HG03280 (cell line): ENCODE data around the gene PIK3R1.
"Not testable (repeated sequence)": the region's sequence is repeated elsewhere in the genome, so short reads cannot be mapped to it uniquely, and the experiment has no call there.

Experiments used
- ATAC-seq: cut with Tn5 transposase; IDR thresholded peaks from one replicate; pipeline ENCODE4 v1.9.1; 2021; ENCODE audit warnings: mild to moderate bottlenecking, moderate library complexity; ENCODE audit not compliant: unreplicated experiment

PIK3R1 gene

DNA sequence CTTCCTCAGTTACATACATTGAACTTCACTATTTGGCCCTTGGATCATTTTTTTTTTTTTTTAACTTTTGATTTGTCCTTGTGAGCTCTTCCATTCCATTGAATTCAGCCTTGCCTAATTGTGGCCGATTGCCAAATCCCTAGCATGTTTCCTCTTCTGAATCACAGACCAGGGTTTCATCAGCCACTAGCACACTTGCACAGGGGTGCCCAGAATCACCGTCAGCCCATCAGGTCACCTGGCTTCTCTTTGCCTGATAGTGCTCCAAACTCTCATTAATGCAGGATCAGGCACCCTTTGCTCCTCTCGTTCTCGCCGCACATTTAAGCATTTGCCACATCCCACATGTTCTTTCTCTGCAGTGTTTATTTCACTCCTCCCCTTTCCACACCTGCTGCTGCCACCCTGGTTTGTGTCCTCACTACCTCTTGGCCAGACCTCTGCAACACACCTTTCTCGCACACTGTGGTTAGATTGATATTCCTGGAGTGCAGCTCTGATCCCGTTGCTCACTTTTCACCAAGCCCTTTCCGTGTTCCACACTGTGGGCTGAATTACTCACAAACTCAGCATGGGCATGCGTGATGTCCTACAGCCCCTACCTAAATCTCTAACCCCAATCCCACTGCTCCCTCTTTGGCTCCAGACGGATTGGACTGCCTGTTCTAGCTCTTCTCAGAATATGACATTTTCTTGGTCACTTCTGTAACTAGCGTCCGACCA is 9.8 kb downstream of the PIK3R1 start:
- ATAC-seq = no peak

- ATAC-seq = no peak
Measured at GRCh38 chr5:68225911-68226545, 10.5 kb downstream of the PIK3R1 start.

DNA sequence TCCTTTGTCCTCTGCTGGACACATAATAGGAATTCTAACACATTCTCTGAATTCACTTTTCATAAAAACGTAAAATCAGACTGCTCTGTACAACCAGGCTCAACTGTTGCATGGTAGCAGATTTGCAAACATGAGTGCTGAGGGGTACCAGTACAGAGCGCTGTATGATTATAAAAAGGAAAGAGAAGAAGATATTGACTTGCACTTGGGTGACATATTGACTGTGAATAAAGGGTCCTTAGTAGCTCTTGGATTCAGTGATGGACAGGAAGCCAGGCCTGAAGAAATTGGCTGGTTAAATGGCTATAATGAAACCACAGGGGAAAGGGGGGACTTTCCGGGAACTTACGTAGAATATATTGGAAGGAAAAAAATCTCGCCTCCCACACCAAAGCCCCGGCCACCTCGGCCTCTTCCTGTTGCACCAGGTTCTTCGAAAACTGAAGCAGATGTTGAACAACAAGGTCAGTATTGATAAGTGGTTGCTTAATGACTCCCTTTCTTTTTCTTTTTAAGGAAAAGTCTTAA is 11.1 kb downstream of the PIK3R1 start:
- ATAC-seq = no peak

- no peak for ATAC-seq
Measured at GRCh38 chr5:68227532-68228160, 12.1 kb downstream of the PIK3R1 start.

DNA sequence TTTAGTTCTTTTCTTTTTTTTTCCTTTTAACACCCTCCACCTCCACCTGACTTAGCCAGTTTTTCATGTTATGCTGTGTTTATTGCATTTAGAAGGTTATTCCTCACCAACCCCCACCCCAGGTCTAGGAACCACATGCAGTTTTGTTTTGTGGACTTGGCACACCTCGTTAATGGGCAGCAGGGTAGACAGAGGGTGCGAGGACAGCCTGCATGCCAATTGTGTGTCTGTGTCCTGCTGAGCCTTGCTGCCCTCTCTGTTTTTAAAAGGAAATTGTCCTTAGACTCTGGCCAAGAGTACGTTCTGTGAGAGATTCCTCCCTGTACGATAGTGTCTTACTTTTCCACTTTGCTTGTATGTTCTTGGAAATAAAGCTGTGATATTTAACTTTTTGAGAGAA is 13.9 kb downstream of the PIK3R1 start:
- no peak for ATAC-seq

GRCh38 chr5:68230285-68230684 is 14.7 kb downstream of the PIK3R1 start:
- ATAC-seq = no peak

DNA sequence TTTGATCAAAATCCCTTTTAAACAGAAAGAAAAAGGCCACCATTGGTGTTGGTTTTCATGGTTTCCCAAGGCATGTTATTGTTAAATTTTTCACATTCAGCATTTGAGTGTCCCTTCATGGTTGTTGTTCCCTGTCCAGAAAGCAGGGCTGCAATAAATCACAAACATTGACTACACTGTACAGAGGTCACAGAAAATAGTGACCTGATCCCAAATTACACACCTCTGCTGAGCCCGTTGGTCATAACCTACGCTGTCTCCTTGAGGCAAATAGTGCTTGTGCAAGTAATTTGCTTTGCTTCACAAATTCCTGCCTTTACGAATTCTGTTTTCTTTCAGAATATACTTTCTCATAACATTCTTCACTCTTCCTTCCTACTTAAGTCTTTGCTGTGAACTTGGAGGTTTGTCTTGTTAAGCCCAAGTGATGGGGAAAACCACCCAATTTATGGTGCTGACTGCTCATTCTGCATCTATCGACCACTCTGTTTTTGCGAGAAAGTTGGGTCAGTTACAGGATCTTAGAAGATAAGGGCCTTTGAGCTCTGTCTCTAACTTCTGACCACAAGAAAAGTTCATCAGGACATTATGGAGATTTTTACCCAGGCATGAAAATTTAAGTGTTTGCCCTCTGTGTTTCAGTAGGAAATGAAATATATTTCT is 16.0 kb downstream of the PIK3R1 start:
- no peak for ATAC-seq

DNA sequence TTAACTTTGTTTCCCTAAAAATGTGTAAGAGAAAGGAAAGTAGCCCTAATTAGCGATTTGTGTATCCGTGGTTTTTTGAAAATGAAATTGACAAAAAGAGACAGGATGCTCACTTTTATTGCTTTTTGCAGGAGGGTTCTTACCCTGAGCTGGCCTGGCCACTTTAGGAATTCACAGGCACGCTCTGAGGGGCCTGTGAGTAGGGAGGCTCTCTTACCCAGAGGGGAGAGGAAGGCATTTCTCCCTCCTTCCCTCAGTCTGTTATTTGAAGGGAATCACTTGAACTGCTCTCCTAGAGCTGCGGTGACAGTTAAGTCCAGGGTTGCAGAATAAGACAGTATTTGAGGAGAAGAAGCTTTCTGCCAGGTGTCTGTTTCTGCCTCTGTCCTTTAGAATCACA is 16.7 kb downstream of the PIK3R1 start:
- ATAC-seq = no peak

GRCh38 chr5:68233075-68233474 is 17.5 kb downstream of the PIK3R1 start:
- ATAC-seq = no peak

DNA sequence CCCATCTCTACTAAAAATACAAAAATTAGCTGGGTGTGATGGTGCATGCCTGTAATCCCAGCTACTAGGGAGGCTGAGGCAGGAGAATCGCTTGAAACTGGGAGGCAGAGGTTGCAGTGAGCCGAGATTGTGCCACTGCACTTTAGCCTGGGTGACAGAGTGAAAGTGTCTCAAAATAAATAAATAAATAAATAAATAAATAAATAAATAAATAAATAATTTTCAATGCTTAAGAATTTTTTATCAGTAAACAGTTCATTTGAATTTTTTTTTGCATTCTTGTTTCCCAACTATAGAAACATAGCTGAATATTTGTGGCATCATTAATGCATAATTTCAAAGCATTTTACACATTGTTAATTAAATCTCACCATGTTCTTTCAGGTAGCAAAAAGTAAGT is 19.7 kb downstream of the PIK3R1 start:
- ATAC-seq = not testable (repeated sequence)

- ATAC-seq = no peak
Measured at GRCh38 chr5:68237715-68238114, 22.2 kb downstream of the PIK3R1 start.

- ATAC-seq = no peak
Measured at GRCh38 chr5:68239487-68239886, 23.9 kb downstream of the PIK3R1 start.

DNA sequence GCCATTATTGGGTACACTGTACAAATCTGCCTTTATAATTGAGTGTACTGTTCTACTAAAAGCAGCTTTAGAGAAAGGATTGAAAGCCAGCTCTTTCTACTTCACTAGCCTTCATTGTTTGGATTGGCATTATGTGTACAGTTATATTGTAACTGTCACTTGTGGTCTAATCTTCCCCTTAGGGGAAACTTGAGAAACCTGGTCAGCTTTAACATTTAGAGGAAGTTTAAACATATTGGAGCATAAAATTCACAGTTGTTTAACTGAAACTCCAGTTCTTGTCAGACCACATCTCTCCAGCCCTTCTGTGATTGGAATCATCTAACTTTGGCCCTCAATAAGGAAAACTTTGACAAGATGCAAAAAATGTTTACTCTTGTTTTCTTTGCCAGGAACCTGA is 24.6 kb downstream of the PIK3R1 start:
- ATAC-seq = no peak

- ATAC-seq = no peak
Measured at GRCh38 chr5:68240771-68241170, 25.2 kb downstream of the PIK3R1 start.

DNA sequence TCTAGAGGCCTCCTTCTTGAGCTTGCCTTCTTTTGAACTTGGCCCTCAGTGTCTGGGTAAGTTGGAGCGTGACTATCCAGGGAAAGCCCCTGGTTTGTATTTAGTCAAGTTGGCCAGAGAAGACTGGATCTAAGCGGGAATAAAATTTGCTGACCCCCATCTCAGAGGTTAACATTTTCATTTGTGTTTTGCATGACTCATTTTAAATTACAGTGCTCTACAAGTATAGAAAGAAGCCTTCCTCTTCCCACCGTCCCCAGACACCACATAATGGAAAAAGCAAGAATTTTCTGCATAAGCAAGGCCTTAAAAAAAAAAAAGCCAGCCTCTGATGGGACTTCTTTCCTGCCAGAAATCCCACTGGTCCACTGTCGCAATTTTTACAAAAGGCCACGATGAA is 27.2 kb downstream of the PIK3R1 start:
- no peak for ATAC-seq

- ATAC-seq = no peak
Measured at GRCh38 chr5:68243251-68243650, 27.7 kb downstream of the PIK3R1 start.

DNA sequence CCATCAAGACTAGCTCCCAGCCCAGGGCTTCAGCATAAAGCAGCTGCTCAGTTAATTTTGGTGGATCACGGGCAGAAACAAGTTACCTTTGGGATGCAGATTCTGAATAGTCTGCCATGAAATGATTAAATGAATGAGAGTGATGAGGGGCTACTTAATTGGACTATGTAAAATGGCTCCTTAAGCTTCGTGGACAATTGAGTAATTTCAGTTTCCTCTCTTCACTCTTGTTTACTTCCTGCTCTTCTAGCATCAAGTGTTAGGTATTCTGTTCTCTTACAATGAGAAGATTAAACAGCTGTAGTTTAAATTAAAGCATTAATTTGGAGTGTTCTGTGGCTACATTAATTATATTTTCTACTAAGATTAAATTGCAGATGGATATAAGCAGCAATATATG is 28.1 kb downstream of the PIK3R1 start:
- ATAC-seq = no peak

- ATAC-seq = no peak
Measured at GRCh38 chr5:68245319-68245718, 29.8 kb downstream of the PIK3R1 start.

GRCh38 chr5:68246802-68247201 is 31.2 kb downstream of the PIK3R1 start:
- ATAC-seq = no peak

DNA sequence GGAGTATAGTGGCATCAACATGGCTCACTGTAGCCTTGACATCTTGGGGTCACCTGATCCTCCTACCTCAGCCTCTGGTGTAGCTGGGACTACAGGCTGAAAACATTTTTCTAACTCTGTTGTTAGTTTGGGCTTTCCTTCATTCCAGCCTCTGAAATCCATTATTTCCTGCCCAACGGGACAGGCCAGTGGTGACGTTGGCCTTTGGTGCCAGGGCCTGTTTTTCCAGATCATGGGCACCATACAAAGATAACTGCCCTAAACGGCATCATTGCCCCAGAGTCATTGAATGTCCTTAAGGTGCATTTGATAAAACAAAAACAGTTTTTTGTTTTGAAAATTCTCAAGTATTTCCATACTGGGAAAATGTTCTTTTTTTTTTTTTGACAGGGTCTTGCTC is 32.1 kb downstream of the PIK3R1 start:
- ATAC-seq = no peak

DNA sequence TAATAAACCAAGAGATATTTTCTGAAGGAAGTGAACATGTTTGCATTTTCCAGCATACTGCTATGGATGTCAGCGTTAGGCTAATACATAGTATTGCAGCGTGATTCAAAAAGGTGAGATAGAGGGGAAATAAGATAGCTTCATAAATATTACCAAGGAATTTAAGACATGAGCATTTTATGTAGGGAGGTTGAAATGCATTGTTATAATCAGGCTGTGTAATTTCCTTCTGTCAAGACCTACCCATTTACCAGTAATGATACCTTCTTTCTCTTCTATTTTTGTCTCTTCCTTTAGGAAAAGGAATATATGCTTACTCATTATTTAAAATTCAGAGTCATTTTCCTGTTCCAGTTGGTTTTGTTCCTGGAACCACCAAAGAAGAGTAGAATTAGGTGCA is 33.3 kb downstream of the PIK3R1 start:
- no peak for ATAC-seq

DNA sequence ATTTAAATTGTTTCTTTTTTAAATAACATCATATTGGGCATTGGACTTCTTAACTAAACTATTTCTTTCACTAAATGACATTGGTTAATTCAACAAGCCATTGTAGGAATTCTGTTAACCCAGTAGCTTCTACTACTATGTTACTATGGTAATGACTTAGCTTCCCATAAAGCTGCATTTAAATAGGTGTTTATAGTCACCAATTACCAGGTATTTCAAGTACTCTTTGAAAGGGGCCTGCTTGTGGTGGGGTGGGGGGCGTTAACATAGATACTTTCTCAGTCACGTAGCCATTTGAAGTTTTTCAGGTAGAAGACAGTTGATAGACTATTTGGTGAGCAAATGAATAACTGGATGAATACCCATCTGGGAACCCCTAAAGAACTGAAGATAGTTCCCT is 34.0 kb downstream of the PIK3R1 start:
- ATAC-seq = no peak
